Effector CD4-positive, alpha-beta T cell (primary cell): ENCODE data around the gene TRPC4AP.
"Not testable (repeated sequence)": the region's sequence is repeated elsewhere in the genome, so short reads cannot be mapped to it uniquely, and the experiment has no call there.

Experiments used
- DNase-seq: peaks from one replicate; pipeline ENCODE4 v3.0.0-alpha.2; 2020

TRPC4AP gene

DNA sequence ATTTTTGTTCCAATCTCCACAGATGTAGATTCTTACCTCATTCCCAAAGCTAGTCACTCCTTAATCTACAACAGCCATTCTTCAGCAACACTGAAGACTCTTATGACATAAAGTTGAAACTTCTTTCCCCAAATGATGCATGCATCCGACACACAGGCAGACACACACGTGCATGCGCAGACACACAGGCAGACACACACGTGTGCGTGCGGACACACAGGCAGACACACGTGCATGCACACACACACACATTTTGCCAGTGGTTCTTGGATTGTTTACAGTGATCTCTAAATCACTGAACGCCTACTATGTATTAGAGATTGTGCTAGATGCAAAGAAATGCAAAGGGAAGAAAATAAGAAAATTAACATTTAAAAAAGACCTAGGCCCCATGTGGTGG lies 9.0 kb upstream of the TRPC4AP start:
- no peak for DNase-seq

DNA sequence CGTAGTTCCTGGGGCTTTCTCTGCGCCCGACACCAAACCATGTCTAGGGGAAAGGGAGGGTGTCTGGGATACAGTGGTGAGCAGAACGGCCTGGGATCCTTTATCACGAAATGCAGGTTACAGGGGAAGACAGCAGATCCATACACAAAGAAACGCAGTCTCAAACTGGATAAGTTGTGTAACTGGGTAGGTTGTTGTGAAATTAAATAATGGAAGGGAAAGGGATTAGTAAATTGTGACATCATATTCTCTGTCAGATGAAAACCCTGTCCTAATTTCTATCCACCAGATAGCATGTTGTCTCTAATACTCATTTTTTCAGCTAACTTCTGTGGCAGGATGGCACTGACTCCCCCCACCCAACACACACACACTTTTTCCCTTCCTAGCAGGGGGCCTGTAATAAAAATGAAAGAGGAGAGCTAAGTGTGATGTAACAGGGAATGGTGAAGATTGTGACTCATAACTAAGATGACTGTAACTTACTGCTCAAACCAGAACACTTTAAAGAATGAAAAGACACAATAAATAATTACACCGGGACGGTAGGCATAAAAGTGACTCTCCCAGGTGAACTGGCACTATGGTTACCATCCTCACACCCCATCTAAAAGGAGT lies 769 bp upstream of the TRPC4AP start:
- no peak for DNase-seq

DNA sequence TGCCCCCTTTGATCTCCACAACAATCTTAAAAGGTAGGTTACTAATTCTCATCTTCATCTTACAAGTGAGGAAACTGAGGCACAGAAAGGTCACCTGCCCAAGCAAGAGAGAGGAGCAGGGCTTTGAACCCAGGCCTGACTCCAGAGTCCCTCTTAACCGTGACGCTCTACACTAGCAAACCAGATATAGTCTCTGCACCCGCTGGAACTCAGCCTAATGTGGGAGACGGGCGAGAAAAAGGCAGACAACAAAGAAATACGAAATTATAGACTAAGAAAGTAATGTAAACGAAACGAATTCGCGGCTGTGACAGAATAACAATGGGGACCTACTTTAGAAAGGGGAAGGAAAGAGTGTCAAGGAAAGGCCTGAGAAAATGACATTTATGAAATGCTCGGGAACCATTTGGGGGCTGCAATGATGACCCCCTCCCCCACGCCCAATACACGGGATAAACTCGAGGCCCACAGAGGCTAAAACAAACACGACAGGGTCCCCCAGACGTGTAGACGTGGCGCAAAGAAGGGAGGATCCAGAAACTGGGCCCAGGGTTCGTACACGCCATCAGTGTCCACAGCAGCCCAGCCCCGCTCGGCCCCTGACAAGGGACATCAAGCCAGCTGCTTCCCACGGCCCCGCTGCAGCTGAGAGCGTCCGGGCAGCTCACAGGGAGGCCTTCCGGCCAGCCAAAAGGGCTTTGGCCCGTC lies 637 bp downstream of the TRPC4AP start:
- peak; percentile 7 for DNase-seq

DNA sequence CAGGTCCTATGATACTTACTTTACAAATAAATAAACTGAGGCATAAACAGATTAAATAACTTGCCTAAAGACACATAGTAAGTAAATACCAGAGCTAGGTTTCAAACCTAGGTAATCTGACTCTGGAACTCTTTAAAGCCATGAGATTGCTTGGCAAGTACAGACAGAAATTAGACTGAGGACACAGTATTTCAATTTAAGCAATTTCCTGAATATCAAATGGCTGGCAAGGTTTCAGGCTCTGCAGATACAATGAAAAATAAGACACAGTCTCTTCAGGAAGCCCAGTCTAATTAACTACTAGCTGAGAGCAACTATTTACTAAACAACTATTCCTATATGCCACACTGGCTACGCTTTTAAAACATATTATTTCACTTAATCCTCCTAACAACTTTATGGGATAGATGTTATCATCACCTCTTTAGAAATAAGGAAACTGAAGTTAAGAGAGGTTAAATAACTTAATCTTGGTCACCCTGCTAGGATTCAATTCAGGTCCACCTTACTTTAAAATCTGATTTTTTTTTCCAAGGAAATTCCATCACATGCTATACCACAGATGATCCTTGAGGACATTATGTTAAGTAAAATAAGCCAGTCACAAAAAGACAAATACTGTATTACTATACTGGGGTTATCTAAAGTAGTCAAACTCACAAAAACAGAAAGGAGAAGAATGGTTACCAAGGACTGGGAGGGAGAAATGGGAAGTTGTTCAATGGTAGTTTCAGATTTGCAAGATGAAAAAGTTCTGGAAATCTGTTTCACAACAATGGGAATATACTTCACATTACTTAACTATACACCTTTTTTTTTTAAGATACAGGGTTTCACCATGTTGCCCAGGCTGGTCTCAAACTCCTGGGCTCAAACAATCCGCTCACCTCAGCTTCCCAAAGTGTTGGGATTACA lies 4.1 kb downstream of the TRPC4AP start:
- DNase-seq, result no peak

DNA sequence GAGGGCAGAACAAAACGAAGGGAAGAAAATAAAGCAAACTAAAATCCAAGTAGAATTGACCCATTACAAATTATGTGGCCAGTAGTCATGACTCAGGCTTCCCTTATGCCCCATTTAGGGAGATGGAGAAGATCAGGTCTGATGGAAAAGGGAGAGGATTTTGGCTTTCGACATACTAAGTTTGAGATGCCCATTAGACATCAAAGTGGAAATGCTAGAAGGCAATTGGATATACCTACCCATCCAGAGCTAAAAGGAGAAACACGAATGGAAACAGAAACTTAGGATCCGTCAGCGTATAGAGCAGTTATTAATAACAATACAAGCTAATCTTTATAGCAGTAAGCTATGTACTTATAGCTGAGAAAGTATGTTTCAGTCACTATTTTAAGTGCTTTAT lies 4.8 kb downstream of the TRPC4AP start:
- DNase-seq, result no peak

DNA sequence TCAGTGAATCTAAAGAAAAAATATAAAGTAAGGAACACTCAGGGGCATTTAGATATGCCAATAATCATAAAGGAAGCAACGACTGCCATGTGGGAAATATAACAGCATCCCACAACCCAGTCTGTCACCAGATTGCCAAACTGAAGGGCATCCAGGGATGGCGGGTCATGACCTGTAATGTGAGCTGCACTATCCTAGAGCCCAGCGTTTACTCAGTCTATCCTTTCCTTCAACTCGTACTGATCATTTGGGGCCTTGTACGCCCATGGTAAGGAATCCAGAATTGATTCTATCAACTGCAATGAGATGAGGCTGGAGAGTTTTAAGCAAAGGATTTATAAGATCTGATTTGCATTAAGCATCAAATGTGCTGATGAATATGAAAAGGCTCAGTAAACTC lies 5.3 kb downstream of the TRPC4AP start:
- no peak for DNase-seq

DNA sequence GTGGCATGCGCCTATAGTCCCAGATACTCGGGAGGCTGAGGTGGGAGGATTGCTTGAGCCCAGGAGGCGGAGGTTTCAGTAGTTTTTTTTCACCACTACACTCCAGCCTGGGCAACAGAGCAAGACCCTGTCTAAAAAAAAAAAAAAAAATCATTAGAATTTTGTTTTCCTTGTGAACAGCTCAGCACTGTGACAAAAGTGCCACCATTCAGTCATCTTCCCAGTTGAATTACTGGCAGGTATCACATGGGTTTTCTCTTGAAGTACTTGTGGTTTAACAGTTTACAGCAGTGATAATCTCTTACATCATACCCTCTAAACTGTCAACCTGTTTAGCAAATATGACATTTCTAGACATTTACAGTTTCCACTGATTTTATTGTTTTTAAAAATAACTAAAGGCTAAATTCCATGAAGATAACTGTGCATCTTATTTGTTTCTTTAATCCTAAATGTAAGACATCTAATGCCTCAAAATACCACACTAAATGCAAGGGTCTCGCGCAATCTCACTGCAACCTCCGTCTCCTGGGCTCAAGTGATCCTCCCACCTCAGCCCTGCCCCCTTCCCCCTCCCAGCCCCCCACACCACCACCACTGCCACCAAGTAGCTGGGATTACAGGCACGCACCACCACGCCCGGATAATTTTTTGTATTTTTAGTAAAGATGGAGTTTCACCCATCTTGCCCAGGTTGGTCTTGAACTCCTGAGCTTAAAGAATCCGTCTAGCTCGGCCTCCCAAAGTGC lies 7.0 kb downstream of the TRPC4AP start:
- DNase-seq, result no peak

DNA sequence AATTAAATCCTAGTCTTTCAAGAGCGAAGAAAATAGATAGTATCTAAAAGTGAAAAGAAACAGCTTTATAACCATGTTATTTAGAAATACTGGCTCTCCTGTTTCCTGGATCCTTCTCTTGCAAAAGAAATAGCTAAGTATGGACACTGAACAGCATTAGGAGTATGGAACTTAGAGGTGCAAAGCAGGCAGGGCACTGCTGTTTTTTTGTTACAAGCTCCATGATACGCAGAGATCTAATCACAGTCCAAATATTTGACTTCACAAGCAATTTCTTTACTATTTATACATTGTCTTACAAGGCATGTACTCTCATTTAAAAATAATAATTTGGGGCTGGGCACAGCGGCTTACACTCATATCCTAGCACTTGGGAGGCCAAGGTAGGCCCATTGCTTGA lies 7.6 kb downstream of the TRPC4AP start:
- DNase-seq, result no peak

DNA sequence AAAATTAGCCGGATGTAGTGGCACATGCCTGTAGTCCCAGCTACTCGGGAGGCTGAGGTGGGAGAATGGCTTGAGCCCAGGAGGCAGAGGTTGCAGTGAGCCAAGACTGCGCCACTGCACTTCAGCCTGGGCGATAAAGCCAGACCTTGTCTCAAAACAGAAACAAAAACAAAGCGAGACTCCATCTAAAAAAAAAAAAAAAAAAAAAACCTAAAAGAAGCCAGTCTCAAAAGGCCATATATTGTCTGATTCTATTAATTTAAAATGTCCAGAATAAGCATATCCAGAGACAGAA lies 12.3 kb downstream of the TRPC4AP start:
- not testable (repeated sequence) for DNase-seq

DNA sequence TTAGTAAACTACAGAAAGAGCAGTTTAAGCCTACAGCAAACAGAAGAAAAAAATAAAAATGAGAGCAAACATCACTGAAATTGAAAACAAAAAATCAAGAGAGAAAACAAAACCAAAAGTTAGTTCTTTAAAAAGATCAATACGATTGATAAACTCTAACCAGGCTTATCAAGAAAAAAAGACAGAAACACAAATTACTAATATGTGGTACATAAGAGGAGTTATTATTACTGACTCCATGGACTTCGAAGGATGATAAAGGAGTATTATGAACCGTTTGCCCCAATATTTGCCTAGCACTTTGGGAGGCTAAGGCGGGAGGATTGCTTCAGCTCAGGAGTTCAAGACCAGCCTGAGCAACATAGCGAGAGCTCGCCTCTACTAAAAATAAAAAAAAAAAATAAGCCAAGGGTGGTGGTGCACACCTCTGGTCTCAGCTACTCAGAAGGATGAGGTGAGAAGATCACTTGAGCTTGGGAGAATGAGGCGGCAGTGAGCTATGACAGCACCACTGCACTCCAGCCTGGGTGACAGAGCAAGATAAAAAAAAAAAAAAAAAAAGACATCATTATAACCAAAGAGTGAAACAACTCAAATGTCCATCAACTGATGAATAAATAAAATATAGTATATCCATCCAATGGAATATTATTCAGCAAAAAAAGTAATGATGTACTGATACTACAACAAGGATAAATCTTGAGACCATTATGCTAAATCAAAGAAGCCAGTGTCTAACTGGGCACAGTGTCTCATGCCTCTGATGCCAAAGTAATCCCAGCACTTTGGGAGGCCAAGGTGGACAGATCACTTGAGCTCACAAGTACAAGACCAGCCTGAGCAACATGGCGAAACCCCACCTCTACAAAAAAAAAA lies 12.9 kb downstream of the TRPC4AP start:
- no peak for DNase-seq

DNA sequence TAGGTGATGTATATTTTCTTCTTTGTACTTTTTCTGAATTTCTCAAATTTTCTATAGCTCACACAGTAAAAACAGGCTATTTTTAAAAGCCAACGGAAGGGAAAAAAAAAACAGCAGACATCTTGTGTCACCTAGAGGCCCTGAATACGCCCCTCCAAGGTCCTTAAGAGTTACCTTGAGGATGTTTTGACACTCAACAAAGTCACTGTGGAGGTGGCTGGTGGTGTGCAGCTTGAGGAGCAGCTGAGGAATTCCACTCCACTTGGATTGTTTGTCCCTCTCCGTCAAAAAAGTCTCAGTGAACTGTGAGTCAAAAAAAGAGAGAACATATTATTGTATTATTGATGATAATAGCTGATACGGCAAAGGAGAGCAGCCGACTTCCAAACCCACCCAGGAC lies 14.7 kb downstream of the TRPC4AP start:
- DNase-seq, result no peak

DNA sequence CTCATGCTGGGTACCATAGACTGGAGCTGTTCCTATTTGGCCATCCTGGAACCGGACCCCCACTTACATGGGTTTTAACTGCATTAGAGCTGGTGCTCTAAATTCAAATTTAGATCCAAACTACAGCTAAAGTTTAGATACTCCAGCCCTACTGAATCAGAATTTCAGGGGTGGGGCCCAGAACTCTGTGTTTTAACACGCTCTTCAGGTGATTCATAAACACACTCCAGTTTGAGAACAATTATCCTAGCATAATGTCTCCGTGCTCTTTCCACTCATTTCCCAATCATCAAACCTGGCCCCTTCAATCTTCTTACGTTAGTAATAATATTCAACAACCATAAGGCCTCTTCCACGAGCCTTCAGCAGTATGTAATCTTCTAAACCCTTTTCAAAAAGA lies 15.3 kb downstream of the TRPC4AP start:
- DNase-seq, result no peak

DNA sequence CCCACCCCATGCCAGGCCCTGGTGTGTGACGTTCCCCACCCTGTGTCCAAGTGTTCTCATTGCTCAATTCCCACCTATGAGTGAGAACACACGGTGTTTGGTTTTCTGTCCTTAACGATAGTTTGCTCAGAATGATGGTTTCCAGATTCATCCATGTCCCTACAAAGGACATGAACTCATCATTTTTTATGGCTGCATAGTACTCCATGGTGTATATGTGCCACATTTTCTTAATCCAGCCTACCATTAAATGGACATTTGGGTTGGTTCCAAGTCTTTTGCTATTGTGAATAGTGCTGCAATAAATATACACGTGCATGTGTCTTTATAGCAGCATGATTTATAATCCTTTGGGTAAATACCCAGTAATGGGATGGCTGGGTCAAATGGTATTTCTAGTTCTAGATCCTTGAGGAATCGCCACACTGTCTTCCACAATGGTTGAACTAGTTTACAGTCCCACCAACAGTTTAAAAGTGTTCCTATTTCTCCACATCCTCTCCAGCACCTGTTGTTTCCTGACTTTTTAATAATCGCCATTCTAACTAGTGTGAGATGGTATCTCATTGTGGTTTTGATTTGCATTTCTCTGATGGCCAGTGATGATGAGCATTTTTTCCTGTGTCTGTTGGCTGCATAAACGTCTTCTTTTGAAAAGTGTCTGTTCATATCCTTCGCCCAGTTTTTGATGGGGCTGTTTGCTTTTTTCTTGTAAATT lies 21.0 kb downstream of the TRPC4AP start:
- DNase-seq, result not testable (repeated sequence)

DNA sequence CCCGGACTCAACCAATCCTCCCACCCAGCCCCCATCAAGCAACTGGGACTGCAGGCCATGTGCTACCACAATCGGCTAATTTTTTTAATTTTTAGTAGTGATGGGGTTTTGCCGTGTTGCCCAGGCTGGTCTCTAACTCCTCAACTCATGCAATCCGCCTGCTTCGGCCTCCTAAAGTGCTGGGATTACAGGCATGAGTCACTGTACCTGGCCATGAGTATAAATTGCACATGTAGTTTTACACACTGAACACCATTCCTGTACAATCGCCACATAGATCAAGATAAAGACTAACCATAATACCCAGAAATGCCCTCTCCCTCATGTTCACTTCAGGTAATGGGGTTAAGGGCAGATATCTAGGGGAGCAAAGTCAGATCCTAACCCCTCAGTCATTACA lies 26.4 kb downstream of the TRPC4AP start:
- no peak for DNase-seq

DNA sequence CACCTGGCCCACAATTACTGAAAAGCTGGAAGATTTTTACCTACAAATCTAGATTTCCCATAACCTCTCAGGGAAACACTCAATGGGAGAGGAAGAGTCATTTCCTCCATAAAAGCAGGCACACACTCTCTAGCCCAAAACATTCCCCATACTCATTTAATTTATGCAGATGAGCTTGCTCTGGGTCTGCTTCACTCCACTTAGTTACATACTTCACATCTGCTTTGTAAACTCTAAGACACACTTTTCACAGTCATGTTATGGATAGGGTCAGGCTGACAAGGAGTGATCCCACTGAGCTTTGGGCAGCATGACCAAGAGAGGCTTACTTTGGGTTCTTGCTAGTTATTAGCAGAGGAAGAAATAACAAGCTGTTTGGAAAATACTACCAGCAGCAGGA lies 27.4 kb downstream of the TRPC4AP start:
- DNase-seq, result no peak

DNA sequence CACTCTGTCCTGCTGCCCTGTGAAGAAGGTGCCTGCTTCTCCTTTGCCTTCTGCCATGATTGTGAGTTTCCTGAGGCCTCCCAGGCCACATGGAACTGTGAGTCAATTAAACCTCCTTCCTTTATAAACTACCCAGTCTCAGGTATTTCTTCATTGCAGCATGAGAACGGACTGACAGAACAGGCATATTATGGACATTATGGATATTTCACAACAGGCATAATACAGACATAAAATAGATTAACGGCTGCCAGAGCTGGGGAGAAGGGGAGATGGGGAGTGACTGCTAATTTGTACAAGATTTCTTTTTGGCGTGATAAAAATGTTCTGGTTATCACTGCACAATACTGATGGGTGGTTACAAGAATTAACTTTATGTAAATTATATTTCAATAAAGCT lies 29.4 kb downstream of the TRPC4AP start:
- no peak for DNase-seq

DNA sequence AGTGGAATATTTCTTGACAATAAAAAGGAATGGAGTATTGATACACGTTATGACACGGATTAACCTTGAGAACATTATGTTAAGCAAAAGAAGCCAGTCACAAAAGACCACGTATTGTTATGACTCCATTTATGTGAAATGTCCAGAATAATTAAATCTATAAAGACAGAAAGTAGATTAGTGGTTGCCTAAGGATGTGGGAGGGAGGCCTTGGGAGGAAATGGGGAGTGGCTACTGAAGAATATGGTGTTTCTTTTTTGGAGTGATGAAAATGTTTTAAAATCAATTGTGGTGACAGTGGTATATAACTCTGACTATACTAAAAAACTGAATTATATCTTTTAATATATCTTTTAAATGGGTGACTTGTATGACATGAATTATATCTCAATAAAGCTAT lies 30.1 kb downstream of the TRPC4AP start:
- no peak for DNase-seq

DNA sequence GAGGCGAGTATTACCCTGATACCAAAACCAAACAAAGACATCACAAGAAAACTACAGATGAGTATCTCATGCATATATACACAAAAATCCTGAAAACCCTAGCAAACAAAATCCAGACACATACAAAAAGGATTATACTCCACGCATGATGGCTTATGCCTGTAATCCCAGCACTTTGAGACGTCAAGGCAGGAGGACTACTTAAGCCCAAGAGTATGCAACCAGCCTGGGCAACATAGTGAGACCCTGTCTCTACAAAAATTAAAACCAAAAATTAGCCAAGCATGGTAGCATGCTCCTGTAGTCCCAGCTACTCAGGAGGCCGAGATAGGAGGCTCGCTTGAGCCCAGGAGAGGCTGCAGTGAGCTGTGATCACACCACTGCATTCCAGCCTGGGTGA lies 32.4 kb downstream of the TRPC4AP start:
- no peak for DNase-seq

DNA sequence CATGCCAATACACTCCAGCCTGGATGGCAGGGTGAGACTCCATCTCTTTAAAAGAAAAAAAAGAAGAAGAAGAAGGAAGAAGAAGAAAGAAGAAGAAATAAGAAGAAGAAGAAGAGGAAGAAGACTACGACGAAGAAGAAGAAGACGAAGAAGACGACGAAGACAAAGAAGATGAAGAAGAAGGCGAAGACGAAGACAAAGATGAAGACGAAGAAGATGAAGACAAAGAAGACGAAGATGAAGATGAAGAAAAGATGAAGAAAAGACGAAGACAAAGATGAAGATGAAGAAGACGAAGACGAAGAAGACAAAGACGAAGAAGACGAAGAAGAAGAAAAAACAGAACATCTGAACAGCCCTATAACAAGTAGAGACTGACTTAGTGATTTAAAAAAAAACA lies 33.0 kb downstream of the TRPC4AP start:
- no peak for DNase-seq

DNA sequence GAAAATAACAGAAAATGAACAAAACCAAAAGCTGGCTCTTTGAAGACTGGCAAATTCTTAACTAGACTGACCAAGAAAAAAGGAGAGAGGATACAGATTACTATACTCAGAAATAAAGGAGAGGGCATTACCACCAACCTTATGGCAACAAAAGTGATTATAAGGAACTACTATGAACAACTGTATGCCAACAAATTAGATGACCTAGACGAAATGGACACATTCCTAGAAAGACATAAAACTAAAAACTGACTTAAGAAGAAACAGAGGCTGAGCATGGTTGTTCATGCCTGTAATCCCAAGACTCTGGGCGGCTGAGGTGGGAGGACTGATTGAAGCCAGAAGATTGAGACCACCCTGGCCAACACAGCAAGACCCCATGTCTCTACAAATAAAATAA lies 33.5 kb downstream of the TRPC4AP start:
- no peak for DNase-seq

DNA sequence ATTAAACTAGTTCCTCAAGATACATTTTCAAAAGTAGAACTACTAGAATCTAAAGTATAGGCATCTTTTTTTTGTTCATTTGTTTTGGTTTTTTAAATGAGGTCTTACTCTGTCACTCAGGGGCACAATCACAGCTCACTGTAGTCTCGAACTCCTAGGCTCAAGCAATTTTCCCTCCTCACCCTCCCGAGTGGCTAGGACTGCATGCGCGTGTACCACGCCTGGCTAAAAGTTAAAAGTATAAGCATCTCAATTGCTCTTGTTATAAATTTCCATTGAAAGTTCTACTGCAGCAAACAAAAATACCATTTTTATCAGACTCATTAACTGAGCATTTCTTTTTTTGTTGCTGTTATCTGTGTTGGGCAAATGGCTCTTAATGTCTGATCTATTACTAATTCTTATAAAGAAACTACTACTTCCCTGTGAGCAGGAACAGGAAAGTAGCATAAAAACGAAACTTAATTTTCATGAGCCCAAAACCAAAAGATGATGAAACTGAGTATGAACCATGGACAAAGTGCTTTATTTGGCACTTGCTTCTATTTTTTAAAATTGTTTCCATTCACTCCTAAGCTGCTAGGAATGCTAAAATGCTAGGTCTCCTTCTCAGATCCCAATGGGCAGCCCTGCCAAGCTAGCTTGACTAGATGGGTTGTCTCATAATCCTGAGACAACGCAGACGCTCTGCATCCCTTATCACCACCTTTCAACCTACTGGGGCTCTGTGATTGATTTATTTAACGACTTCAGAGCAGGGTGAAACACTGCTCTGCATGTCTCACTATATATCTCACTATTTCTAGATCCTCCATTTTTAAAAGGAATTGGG lies 36.9 kb downstream of the TRPC4AP start:
- DNase-seq, result no peak
